ENCODE data around the gene JMJD8.
"Not testable (repeated sequence)": the region's sequence is repeated elsewhere in the genome, so short reads cannot be mapped to it uniquely, and the experiment has no call there.

Gene JMJD8

GRCh38 chr16:714079-714478 lies 29.9 kb upstream of the JMJD8 start:
- Histone ChIP-seq H3K9ac (ENCODE audit: low read length) (no peak overlapping the region), H3F3A (ENCODE audit: insufficient read depth, low read length) (no peaks in the 10 kb centered on the region), H3K27ac (ENCODE audit: low read length) (no peak overlapping the region), H3K79me2 (ENCODE audit: low read length) (no peaks in the 10 kb centered on the region), H4K20me1 (ENCODE audit: insufficient read depth, low read length) (no peaks in the 10 kb centered on the region), H3K4me3 (ENCODE audit: low read length) (no peak overlapping the region), H3K4me1 (ENCODE audit: low read length) (peaks cover 7% of the 10 kb centered on the region; the same call in 1 of the 2 replicates), H2AFZ (ENCODE audit: low read length) (no peak overlapping the region), H3K27me3 (replicated peaks; ENCODE audit: insufficient read depth, low read length) (peaks cover 49% of the 10 kb centered on the region), H3K9me2 (replicated peaks; ENCODE audit: insufficient read depth, low read length) (no peaks in the 10 kb centered on the region), H3K36me3 (replicated peaks; ENCODE audit: insufficient read depth, low read length) (no peaks in the 10 kb centered on the region), H3K4me2 (ENCODE audit: low read depth, low read length) (no peak overlapping the region), H3K9me3 (replicated peaks; ENCODE audit: insufficient read depth, low read length) (no peaks in the 10 kb centered on the region)
- DNase-seq: no peak
- TF ChIP-seq CTCF (IDR thresholded peaks at IDR 0.05; ENCODE audit: low read length) (no peak), EZH2phosphoT487 (IDR thresholded peaks at IDR 0.05; ENCODE audit: low read length) (no peak), EZH2 (optimal IDR thresholded peaks at IDR 0.05; ENCODE audit: low read depth, low read length) (no peak)

DNA sequence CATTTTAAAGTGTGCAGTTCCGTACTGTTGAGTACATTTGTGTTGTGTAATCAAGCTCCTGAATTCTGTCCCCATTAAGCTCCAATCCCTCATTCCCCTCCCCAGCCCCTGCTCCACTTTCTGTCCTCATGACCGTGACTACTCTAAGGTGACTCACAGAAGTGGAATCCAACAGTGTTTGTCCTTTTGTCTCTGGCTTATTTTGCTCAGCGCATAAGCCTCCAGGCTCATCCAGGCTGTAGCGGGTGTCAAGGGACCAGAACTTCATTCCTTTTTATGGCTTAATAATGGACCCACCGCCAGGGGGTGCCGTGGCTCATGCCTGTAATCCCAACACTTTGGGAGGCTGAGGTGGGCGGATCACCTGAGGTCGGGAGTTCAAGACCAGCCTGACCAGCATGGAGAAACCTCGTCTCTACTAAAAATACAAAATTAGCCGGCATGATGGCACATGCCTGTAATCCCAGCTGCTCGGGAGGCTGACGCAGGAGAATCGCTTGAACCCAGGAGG lies 28.7 kb upstream of the JMJD8 start:
- H3K27me3 ChIP-seq (replicated peaks; ENCODE audit: insufficient read depth, low read length): peaks cover 51% of the 10 kb centered on the region
- H4K20me1 ChIP-seq (ENCODE audit: insufficient read depth, low read length); H3K4me2 ChIP-seq (ENCODE audit: low read depth, low read length); H3K27ac ChIP-seq (ENCODE audit: low read length); H3K36me3 ChIP-seq (replicated peaks; ENCODE audit: insufficient read depth, low read length); H3K79me2 ChIP-seq (ENCODE audit: low read length); H3K4me1 ChIP-seq (ENCODE audit: low read length); H3K4me3 ChIP-seq (ENCODE audit: low read length); H2AFZ ChIP-seq (ENCODE audit: low read length); H3F3A ChIP-seq (ENCODE audit: insufficient read depth, low read length); H3K9me3 ChIP-seq (replicated peaks; ENCODE audit: insufficient read depth, low read length); H3K9me2 ChIP-seq (replicated peaks; ENCODE audit: insufficient read depth, low read length); H3K9ac ChIP-seq (ENCODE audit: low read length): not testable (repeated sequence)
- TF ChIP-seq CTCF (IDR thresholded peaks at IDR 0.05; ENCODE audit: low read length): peak; percentile 30
- peak; percentile 42 for DNase-seq

GRCh38 chr16:711548-712320 lies 27.6 kb upstream of the JMJD8 start:
- Histone ChIP-seq H3K27me3 (replicated peaks; ENCODE audit: insufficient read depth, low read length) (peaks cover 46% of the 10 kb centered on the region), H3K36me3 (replicated peaks; ENCODE audit: insufficient read depth, low read length) (no peaks in the 10 kb centered on the region), H3K9me3 (replicated peaks; ENCODE audit: insufficient read depth, low read length) (no peaks in the 10 kb centered on the region), H3K9ac (ENCODE audit: low read length) (no peak overlapping the region), H3K9me2 (replicated peaks; ENCODE audit: insufficient read depth, low read length) (no peaks in the 10 kb centered on the region), H2AFZ (ENCODE audit: low read length) (no peak overlapping the region), H3F3A (ENCODE audit: insufficient read depth, low read length) (no peaks in the 10 kb centered on the region), H3K4me3 (ENCODE audit: low read length) (no peak overlapping the region), H4K20me1 (ENCODE audit: insufficient read depth, low read length) (no peaks in the 10 kb centered on the region), H3K4me1 (ENCODE audit: low read length) (peaks cover 7% of the 10 kb centered on the region; the same call in 1 of the 2 replicates), H3K79me2 (ENCODE audit: low read length) (no peaks in the 10 kb centered on the region), H3K4me2 (ENCODE audit: low read depth, low read length) (no peak overlapping the region), H3K27ac (ENCODE audit: low read length) (no peak overlapping the region)
- TF ChIP-seq CTCF (IDR thresholded peaks at IDR 0.05; ENCODE audit: low read length): peak; percentile 77
- no peak for TF ChIP-seq EZH2 (optimal IDR thresholded peaks at IDR 0.05; ENCODE audit: low read depth, low read length)
- peak; percentile 63 for DNase-seq

All from MM.1S (cell line).